ENCODE measurements around the gene RPS27L. TPM values are rescaled to one million over a fixed set of nuclear protein-coding genes. Genes with fewer than 3 reads are reported as not detected.

RPS27L gene
- total and polyA plus RNA-seq, 2 donors (not counting 1 experiment from before 2014, with no cell fraction given): 21.6 to 50.9 TPM

- H3K27ac ChIP-seq (ENCODE audit: low read length in 2 of 2): peak overlapping the region; percentile 71 to 85
- H3K27me3 ChIP-seq (replicated peaks in 1 of 4; ENCODE audit: control extremely low read depth in 1 of 4, control insufficient read depth in 3 of 4, insufficient read depth in 4 of 4, low read length in 3 of 4): no peaks in the 10 kb centered on the region
- H3K4me3 Mint-ChIP-seq: peak overlapping the region; percentile 86
- peaks cover 3 to 11% of the 10 kb centered on the region in 2 experiments for H3K36me3 ChIP-seq (replicated peaks in 1 of 2; ENCODE audit: control extremely low read depth in 1 of 2, control insufficient read depth in 1 of 2, extremely low read depth in 1 of 2, insufficient read depth in 2 of 2, low read length in 1 of 2)
- intact Hi-C loops (cut with micrococcal nuclease): loop anchor here (1.0 to 10.0 kb wide), 5 partner anchors 35 to 1263 kb away; partner anchors contain the start of genes APH1B, PCLAF, RPS27L and TRIP4
- peak overlapping the region; percentile 88 for H3K9ac ChIP-seq (ENCODE audit: low read length)
- peaks cover 1 to 22% (median 13%) of the 10 kb centered on the region in 3 donors for H3K9me3 ChIP-seq (ENCODE audit: control extremely low read depth in 1 of 3, control insufficient read depth in 2 of 3, insufficient read depth in 1 of 3, low read length in 2 of 3)
- H3K27ac Mint-ChIP-seq: peak overlapping the region; percentile 93
- ChIA-PET POLR2A (no interaction called here), CTCF (no interaction called here)
- H2AFZ ChIP-seq (ENCODE audit: insufficient read depth, low read depth, low read length, poor library complexity, severe bottlenecking): peak overlapping the region; percentile 86
- H3K4me2 ChIP-seq (replicated peaks; ENCODE audit: low read depth, low read length, poor library complexity, severe bottlenecking): peak overlapping the region; percentile 94
- H3K27me3 Mint-ChIP-seq: no peaks in the 10 kb centered on the region
- peaks cover 6% of the 10 kb centered on the region for H3K79me2 ChIP-seq (ENCODE audit: control insufficient read depth, insufficient read depth, low read length)
- H4K20me1 ChIP-seq (ENCODE audit: control insufficient read depth, insufficient read depth, low read length, poor library complexity, severe bottlenecking): no peaks in the 10 kb centered on the region
- ATAC-seq (ENCODE audit: low read depth): peak; percentile 87
- DNase-seq: peak; percentile 87
- peak overlapping the region; percentile 66 to 95 (median 88) for H3K4me3 ChIP-seq (ENCODE audit: control extremely low read depth in 1 of 5, extremely low read depth in 1 of 5, insufficient read depth in 1 of 5, low read depth in 2 of 5, low read length in 4 of 5)
- H3K4me1 Mint-ChIP-seq: peaks cover 14% of the 10 kb centered on the region
- peaks cover 6 to 9% of the 10 kb centered on the region in 2 donors for H3K4me1 ChIP-seq (ENCODE audit: control insufficient read depth in 2 of 2, insufficient read depth in 2 of 2, low read length in 2 of 2)
- WGBS (ENCODE audit: insufficient coverage): under 1% methylated on average over 56 of the region's 59 CpGs
- peaks cover 3% of the 10 kb centered on the region for H3K9me3 Mint-ChIP-seq (ENCODE audit: insufficient read depth)
- TF ChIP-seq EZH2 (IDR thresholded peaks at IDR 0.05; ENCODE audit: borderline replicate concordance, insufficient read depth, low read depth, low read length, poor library complexity, severe bottlenecking) (no peak), CTCF (IDR thresholded peaks at IDR 0.05) (peak; percentile 12)
Observed at GRCh38 chr15:63122002-63122875, 35.0 kb downstream of the RPS27L start.
